Suprapubic skin (tissue), 3 donors: ENCODE results near the gene CERS6.

ENCODE experiments used
- POLR2A ChIP-seq, 2 donors: fragments of 450-650 bp; IDR thresholded peaks; one replicate each; pipeline ENCODE4 v1.6.1; 2017; ENCODE audit warnings: antibody characterized with exemption in 2 of 2, mild to moderate bottlenecking in 2 of 2, moderate library complexity in 2 of 2
- TF ChIP-seq, protein P1 (sequence below), 2 donors: fragments of 200-600 bp in 1 of 2; fragments of 450-650 bp in 1 of 2; sonication (generic) in 1 of 2; IDR thresholded peaks; one replicate each; pipeline ENCODE4 v1.5.1; 2016 to 2019; ENCODE audit warnings: antibody characterized with exemption in 2 of 2, mild to moderate bottlenecking in 1 of 2, moderate library complexity in 1 of 2

DNA sequence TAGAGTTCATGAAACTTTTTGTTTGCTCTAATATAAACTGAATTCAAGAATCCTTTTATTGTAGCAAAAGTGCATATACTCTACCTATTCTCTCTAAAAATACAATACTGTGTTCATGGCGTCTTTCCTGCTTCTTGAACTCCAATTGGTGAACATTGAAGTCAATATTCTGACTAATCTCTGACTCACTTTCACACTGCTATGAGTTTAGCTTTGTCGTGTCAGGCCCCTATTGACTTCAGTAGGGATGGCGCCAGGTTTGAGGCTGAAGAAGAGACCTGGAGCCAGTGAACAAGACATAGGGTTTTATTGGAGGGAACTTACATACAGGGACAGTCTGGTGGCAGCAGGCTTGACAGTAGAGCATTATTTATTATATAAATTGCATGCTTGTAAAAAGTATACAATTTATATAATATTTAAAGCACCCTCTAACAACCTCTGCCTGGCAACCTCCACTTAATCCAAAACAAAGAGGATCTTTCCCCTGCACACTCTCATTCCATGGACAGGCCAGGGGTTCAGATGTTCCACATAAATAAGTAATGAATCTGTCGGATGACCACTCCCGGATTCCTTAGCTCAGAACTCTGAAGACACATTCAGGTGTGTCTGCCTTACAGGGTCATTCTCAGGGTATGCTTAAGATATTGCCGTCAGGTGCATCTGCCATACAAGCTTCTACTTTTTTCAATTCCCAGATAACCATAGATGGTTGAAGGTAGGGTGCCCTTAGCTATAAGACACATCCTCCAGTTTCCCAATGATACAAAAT, 141.0 kb downstream of the CERS6 start:
- TF ChIP-seq, protein P1, sequence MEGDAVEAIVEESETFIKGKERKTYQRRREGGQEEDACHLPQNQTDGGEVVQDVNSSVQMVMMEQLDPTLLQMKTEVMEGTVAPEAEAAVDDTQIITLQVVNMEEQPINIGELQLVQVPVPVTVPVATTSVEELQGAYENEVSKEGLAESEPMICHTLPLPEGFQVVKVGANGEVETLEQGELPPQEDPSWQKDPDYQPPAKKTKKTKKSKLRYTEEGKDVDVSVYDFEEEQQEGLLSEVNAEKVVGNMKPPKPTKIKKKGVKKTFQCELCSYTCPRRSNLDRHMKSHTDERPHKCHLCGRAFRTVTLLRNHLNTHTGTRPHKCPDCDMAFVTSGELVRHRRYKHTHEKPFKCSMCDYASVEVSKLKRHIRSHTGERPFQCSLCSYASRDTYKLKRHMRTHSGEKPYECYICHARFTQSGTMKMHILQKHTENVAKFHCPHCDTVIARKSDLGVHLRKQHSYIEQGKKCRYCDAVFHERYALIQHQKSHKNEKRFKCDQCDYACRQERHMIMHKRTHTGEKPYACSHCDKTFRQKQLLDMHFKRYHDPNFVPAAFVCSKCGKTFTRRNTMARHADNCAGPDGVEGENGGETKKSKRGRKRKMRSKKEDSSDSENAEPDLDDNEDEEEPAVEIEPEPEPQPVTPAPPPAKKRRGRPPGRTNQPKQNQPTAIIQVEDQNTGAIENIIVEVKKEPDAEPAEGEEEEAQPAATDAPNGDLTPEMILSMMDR (IDR thresholded peaks at IDR 0.05): no peak
- no peak for TF ChIP-seq POLR2A (IDR thresholded peaks at IDR 0.05)
